ENCODE data around the gene CALHM4. TPM values are rescaled to one million over a fixed set of nuclear protein-coding genes. Genes with fewer than 3 reads are reported as not detected.

Gene CALHM4
- total and polyA plus RNA-seq, 2 of the 13 experiments (the other 11 are each of a cell fraction or from before 2014, with no cell fraction given): not detected

GRCh38 chr6:116570856-116571682 lies 17.5 kb downstream of the CALHM4 start, which contains the start of gene RWDD1 (continued):
- peak; percentile 93 for TF ChIP-seq ZNF407 (CRISPR knock-in tag; IDR thresholded peaks at IDR 0.05; ENCODE audit: not compliant biosample characterization)
- TF ChIP-seq MATR3 (CRISPR knock-in tag; IDR thresholded peaks at IDR 0.05): no peak
- no peak for TF ChIP-seq MBD4 (IDR thresholded peaks at IDR 0.05; ENCODE audit: borderline replicate concordance, low read length)
- TF ChIP-seq PREB (CRISPR knock-in tag; IDR thresholded peaks at IDR 0.05): no peak
- TF ChIP-seq CCDC6 (CRISPR knock-in tag; IDR thresholded peaks at IDR 0.05): peak; percentile 96
- TF ChIP-seq ZNF484 (CRISPR knock-in tag; IDR thresholded peaks at IDR 0.05; ENCODE audit: borderline replicate concordance, low read depth): no peak
- TF ChIP-seq ZBTB1 (CRISPR knock-in tag; IDR thresholded peaks at IDR 0.05; ENCODE audit: borderline replicate concordance): no peak
- TF ChIP-seq ZNF12 (CRISPR knock-in tag; IDR thresholded peaks at IDR 0.05): peak; percentile 85; the same call in 1 of the 2 replicates
- no peak for TF ChIP-seq ZNF138 (CRISPR knock-in tag; IDR thresholded peaks at IDR 0.05; ENCODE audit: low read depth)
- TF ChIP-seq DRAP1 (CRISPR knock-in tag; IDR thresholded peaks at IDR 0.05): peak; percentile 89
- TF ChIP-seq TRAFD1 (CRISPR knock-in tag; IDR thresholded peaks at IDR 0.05; ENCODE audit: borderline replicate concordance): peak; percentile 88; the same call in 1 of the 2 replicates
- peak; percentile 96 for TF ChIP-seq FOXK1 (CRISPR knock-in tag; IDR thresholded peaks at IDR 0.05; ENCODE audit: borderline replicate concordance, low read depth)
- TF ChIP-seq HBP1 (CRISPR knock-in tag; IDR thresholded peaks at IDR 0.05; ENCODE audit: low read depth): peak; percentile 40
- peak; percentile 99 for TF ChIP-seq ZNF784 (CRISPR knock-in tag; IDR thresholded peaks at IDR 0.05; ENCODE audit: borderline replicate concordance)
